Jurkat, Clone E6-1 (cell line): ENCODE results near the gene PCDHGB7.
"Not testable (repeated sequence)": the region's sequence is repeated elsewhere in the genome, so short reads cannot be mapped to it uniquely, and the experiment has no call there.

Experiments used
- DNase-seq: peaks from one replicate; pipeline ENCODE4 v3.0.0-alpha.2; 2011; ENCODE audit warnings: low read depth, low spot score
- H3K4me3 ChIP-seq: 2 replicates; pipeline ENCODE4 v1.5.1; 2011; ENCODE audit warnings: mild to moderate bottlenecking, low read length, control low read depth, moderate library complexity

Gene PCDHGB7

GRCh38 chr5:141420855-141421488 is 3.5 kb downstream of the PCDHGB7 start, which contains the start of gene PCDHGA11:
Gene PCDHGA11 (plus strand): TSS chr5:141421051. CDS start chr5:141421228, 177 bp downstream.
- peak; percentile 24 for DNase-seq
- H3K4me3 ChIP-seq: no peak within 1 kb of the TSS

- no peak for DNase-seq
- H3K4me3 ChIP-seq: no peak overlapping the region
Measured at GRCh38 chr5:141421489-141421855, 4.0 kb downstream of the PCDHGB7 start.

- DNase-seq: no peak
- no peak overlapping the region for H3K4me3 ChIP-seq
Measured at GRCh38 chr5:141422742-141423291, 5.3 kb downstream of the PCDHGB7 start.

- DNase-seq: no peak
- H3K4me3 ChIP-seq: no peak overlapping the region
Measured at GRCh38 chr5:141427783-141428426, 10.4 kb downstream of the PCDHGB7 start.

- no peak for DNase-seq
- H3K4me3 ChIP-seq: no peak within 1 kb of the TSS
Measured at GRCh38 chr5:141430332-141431113, 13.0 kb downstream of the PCDHGB7 start, which contains the start of gene PCDHGA12. Gene PCDHGA12 (plus strand): TSS chr5:141430507. CDS start chr5:141430760, 253 bp downstream.

GRCh38 chr5:141431286-141431685 is 13.8 kb downstream of the PCDHGB7 start:
- no peak overlapping the region for H3K4me3 ChIP-seq
- DNase-seq: no peak

GRCh38 chr5:141432308-141432707 is 14.8 kb downstream of the PCDHGB7 start:
- DNase-seq, H3K4me3 ChIP-seq: not testable (repeated sequence)

- DNase-seq, H3K4me3 ChIP-seq: not testable (repeated sequence)
Measured at GRCh38 chr5:141432726-141433125, 15.2 kb downstream of the PCDHGB7 start.

- H3K4me3 ChIP-seq: no peak overlapping the region
- DNase-seq: no peak
Measured at GRCh38 chr5:141434006-141434405, 16.5 kb downstream of the PCDHGB7 start.

- H3K4me3 ChIP-seq: no peak overlapping the region
- no peak for DNase-seq
Measured at GRCh38 chr5:141437221-141437620, 19.7 kb downstream of the PCDHGB7 start.

GRCh38 chr5:141439411-141440141 is 22.1 kb downstream of the PCDHGB7 start:
- H3K4me3 ChIP-seq: no peak overlapping the region
- DNase-seq: no peak

- no peak overlapping the region for H3K4me3 ChIP-seq
- DNase-seq: no peak
Measured at GRCh38 chr5:141440341-141440740, 22.9 kb downstream of the PCDHGB7 start.

GRCh38 chr5:141441571-141442170 is 24.2 kb downstream of the PCDHGB7 start:
- no peak for DNase-seq
- no peak overlapping the region for H3K4me3 ChIP-seq

GRCh38 chr5:141465351-141465750 is 47.9 kb downstream of the PCDHGB7 start:
- no peak for DNase-seq
- H3K4me3 ChIP-seq: no peak overlapping the region
